OCI-LY7 (cell line): Measurements from ENCODE around the gene PPP1R9B. TPM values are rescaled to one million over a fixed set of nuclear protein-coding genes. Genes with fewer than 3 reads are reported as not detected.
A peak's percentile ranks its signal among the peaks of the same experiment; 100 is the strongest.

Experiments
- BruUV-seq: library from RNA; stranded (reverse); fragments of 400-500 nt; replicated peaks from 2 replicates; lab custom pipeline; 2021; lab: Mats Ljungman, UMichigan
- CTCF ChIA-PET: fragments of 300-600 bp; sonication (Branson Sonifier 250); formaldehyde crosslinking; loops from one replicate; lab custom pipeline; 2022; ENCODE audit warnings: antibody characterized with exemption; ENCODE audit not compliant: unreplicated experiment; lab: Charles Lee
- POLR2A ChIA-PET: fragments of 300-600 bp; sonication (Branson Sonifier 250); formaldehyde crosslinking; loops from one replicate; lab custom pipeline; 2022; ENCODE audit warnings: antibody characterized with exemption; lab: Charles Lee
- DNase-seq: peaks from one replicate; pipeline ENCODE4 v3.0.0-alpha.2; 2015; ENCODE audit warnings: low spot score
- H2AFZ ChIP-seq: fragments of 200-600 bp; sonication (generic), shearing (Covaris generic); 2 replicates; pipeline ENCODE4 v1.6.1; 2014; ENCODE audit warnings: mild to moderate bottlenecking, antibody characterized with exemption, low read length, moderate library complexity
- H3K27ac ChIP-seq: fragments of 200-600 bp; sonication (generic); 2 replicates; pipeline ENCODE4 v1.5.1; 2014; ENCODE audit warnings: mixed run types, low read depth, mild to moderate bottlenecking, moderate library complexity, low read length, inconsistent platforms; ENCODE audit not compliant: poor library complexity, severe bottlenecking
- H3K36me3 ChIP-seq: fragments of 200-600 bp; sonication (generic); 2 replicates; pipeline ENCODE4 v1.6.1; 2014; ENCODE audit warnings: mild to moderate bottlenecking, antibody characterized with exemption, low read length, moderate library complexity, mixed read lengths; ENCODE audit not compliant: insufficient read depth
- H3K4me1 ChIP-seq: fragments of 200-600 bp; sonication (generic); 2 replicates; pipeline ENCODE4 v1.5.1; 2014; ENCODE audit warnings: mild to moderate bottlenecking, low read length; ENCODE audit not compliant: insufficient read depth, poor library complexity, severe bottlenecking
- H3K4me2 ChIP-seq: fragments of 200-600 bp; sonication (generic); 2 replicates; pipeline ENCODE4 v1.6.1; 2014; ENCODE audit warnings: mild to moderate bottlenecking, low read length
- H3K4me3 ChIP-seq: fragments of 200-600 bp; sonication (generic); 2 replicates; pipeline ENCODE4 v1.5.1; 2014; ENCODE audit warnings: mild to moderate bottlenecking, low read depth, low read length; ENCODE audit not compliant: poor library complexity, severe bottlenecking
- H3K79me2 ChIP-seq: fragments of 200-600 bp; sonication (generic); 2 replicates; pipeline ENCODE4 v1.6.1; 2016; ENCODE audit warnings: low read depth, mild to moderate bottlenecking, low read length, moderate library complexity, mixed read lengths; ENCODE audit not compliant: insufficient read depth
- H3K9me2 ChIP-seq: fragments of 200-600 bp; sonication (generic); 2 replicates; pipeline ENCODE4 v1.6.1; 2016; ENCODE audit warnings: mild to moderate bottlenecking, low read length, mixed read lengths; ENCODE audit not compliant: insufficient read depth
- H3K9me3 ChIP-seq: fragments of 200-600 bp; sonication (generic); 2 replicates; pipeline ENCODE4 v1.6.1; 2014; ENCODE audit warnings: mild to moderate bottlenecking, mixed run types, low read length, mixed read lengths
- H4K20me1 ChIP-seq: fragments of 200-600 bp; sonication (generic); 2 replicates; pipeline ENCODE4 v1.6.1; 2014; ENCODE audit warnings: mild to moderate bottlenecking, antibody characterized with exemption, low read length, moderate library complexity, mixed read lengths; ENCODE audit not compliant: insufficient read depth
- CTCF ChIP-seq: fragments of 200-600 bp; sonication (generic); conservative IDR thresholded peaks from 2 replicates; pipeline ENCODE4 v1.5.1; 2014; ENCODE audit warnings: mild to moderate bottlenecking, antibody characterized with exemption, low read length, moderate library complexity, mixed read lengths
- EZH2phosphoT487 ChIP-seq: fragments of 200-600 bp; sonication (generic); IDR thresholded peaks from 2 replicates; pipeline ENCODE4 v1.6.1; 2018; ENCODE audit warnings: low read depth, borderline replicate concordance, mild to moderate bottlenecking, mixed run types, antibody characterized with exemption, low read length, moderate library complexity, mixed read lengths
- intact Hi-C: fragments of 100-400 bp; cut with micrococcal nuclease; formaldehyde crosslinking; loops from one replicate; pipeline ENCODE4 v1.10.0; 2022; ENCODE audit not compliant: unreplicated experiment
- total RNA-seq, 2 experiments: library from RNA; depleted of rRNA in 1 of 2; stranded (reverse); fragments of >200 nt in 1 of 2; shearing (Covaris generic) in 1 of 2; gene quantifications; 2 replicates each; pipeline ENCODE4 v1.2.3, GENCODE V29; 2014 to 2022

PPP1R9B gene
- total RNA-seq, 2 experiments from 2014 or later: 45.3 to 87.0 TPM

- no peak for DNase-seq
- Histone ChIP-seq H2AFZ (no peak overlapping the region), H3K27ac (no peak overlapping the region), H3K9me3 (no peaks in the 10 kb centered on the region), H3K79me2 (no peaks in the 10 kb centered on the region), H3K9me2 (no peaks in the 10 kb centered on the region), H3K4me1 (peaks cover 11% of the 10 kb centered on the region), H3K4me3 (peak overlapping the region; percentile 36), H4K20me1 (no peaks in the 10 kb centered on the region), H3K4me2 (peak overlapping the region; percentile 40; the same call in 1 of the 2 replicates), H3K36me3 (peaks cover 23% of the 10 kb centered on the region)
- POLR2A ChIA-PET: no interaction called here
- intact Hi-C loops: no loop called here
- CTCF ChIA-PET: interaction anchor here (0.6 kb wide), 1 partner anchor 19 kb away, joined by 3 read pairs; no protein-coding TSS in a partner anchor
- TF ChIP-seq CTCF (no peak), EZH2phosphoT487 (no peak)
- BruUV-seq: no TSS peak
Measured at GRCh38 chr17:50129353-50129727, 21.1 kb downstream of the PPP1R9B start.

- no TSS peak for BruUV-seq
- intact Hi-C loops: no loop called here
Measured at GRCh38 chr17:50128441-50129352, 21.8 kb downstream of the PPP1R9B start.

More at GRCh38 chr17:50128441-50129352, 21.8 kb downstream of the PPP1R9B start:
- no peak overlapping the region for H3K4me3 ChIP-seq
- no peak for DNase-seq
- CTCF ChIA-PET: interaction anchor here (0.6 kb wide), 1 partner anchor 20 kb away, joined by 3 read pairs; no protein-coding TSS in a partner anchor
- H2AFZ ChIP-seq: no peak overlapping the region
- peaks cover 11% of the 10 kb centered on the region for H3K4me1 ChIP-seq
- no peaks in the 10 kb centered on the region for H3K9me2 ChIP-seq
- H3K79me2 ChIP-seq: no peaks in the 10 kb centered on the region
- no peak overlapping the region for H3K4me2 ChIP-seq
- no peaks in the 10 kb centered on the region for H3K9me3 ChIP-seq
- peaks cover 17% of the 10 kb centered on the region; the same call in 1 of the 2 replicates for H3K36me3 ChIP-seq
- H3K27ac ChIP-seq: no peak overlapping the region
- TF ChIP-seq CTCF (no peak), EZH2phosphoT487 (0 out of 2 replicates have a peak, but pooled peaks have one; percentile 4)
- POLR2A ChIA-PET: no interaction called here
- H4K20me1 ChIP-seq: no peaks in the 10 kb centered on the region
